Adipocyte (in vitro differentiated cells): ENCODE data around the gene PIP4P1.

Experiments used
- DNase-seq: peaks from one replicate; pipeline ENCODE4 v3.0.0-alpha.2; 2015; ENCODE audit warnings: low read depth
- H3K27me3 ChIP-seq: replicated peaks from 2 replicates; pipeline ENCODE4 v1.7.0; 2013; ENCODE audit warnings: mild to moderate bottlenecking, low read length, moderate library complexity; ENCODE audit not compliant: control insufficient read depth, insufficient read depth
- H3K36me3 ChIP-seq: 2 replicates; pipeline ENCODE4 v1.7.0; 2013; ENCODE audit warnings: low read length, mild to moderate bottlenecking, moderate library complexity; ENCODE audit not compliant: control insufficient read depth, insufficient read depth, severe bottlenecking
- H3K4me1 ChIP-seq: 2 replicates; pipeline ENCODE4 v1.7.0; 2013; ENCODE audit warnings: mild to moderate bottlenecking, low read length, moderate library complexity; ENCODE audit not compliant: control insufficient read depth, insufficient read depth
- H3K4me3 ChIP-seq: 2 replicates; pipeline ENCODE4 v1.7.0; 2013; ENCODE audit warnings: mild to moderate bottlenecking, low read length, moderate library complexity
- H3K9ac ChIP-seq: 2 replicates; pipeline ENCODE4 v1.7.0; 2013; ENCODE audit warnings: mild to moderate bottlenecking, low read length, moderate library complexity
- H3K9me3 ChIP-seq: 2 replicates; pipeline ENCODE4 v1.7.0; 2013; ENCODE audit warnings: mild to moderate bottlenecking, low read length, moderate library complexity; ENCODE audit not compliant: control insufficient read depth

PIP4P1 gene

GRCh38 chr14:20493634-20494033 is 32.4 kb upstream of the PIP4P1 start:
- Histone ChIP-seq H3K27me3 (no peaks in the 10 kb centered on the region), H3K36me3 (no peaks in the 10 kb centered on the region), H3K9ac (no peak overlapping the region), H3K4me3 (no peak overlapping the region), H3K9me3 (no peaks in the 10 kb centered on the region), H3K4me1 (peaks cover 22% of the 10 kb centered on the region)
- no peak for DNase-seq

- peaks cover 22% of the 10 kb centered on the region for H3K4me1 ChIP-seq
- no peaks in the 10 kb centered on the region for H3K36me3 ChIP-seq
- no peak for DNase-seq
- H3K9me3 ChIP-seq, result no peaks in the 10 kb centered on the region
- no peaks in the 10 kb centered on the region for H3K27me3 ChIP-seq
- no peak overlapping the region for H3K9ac ChIP-seq
- no peak overlapping the region for H3K4me3 ChIP-seq
Measured at GRCh38 chr14:20492486-20492885, 31.3 kb upstream of the PIP4P1 start.

GRCh38 chr14:20490563-20490962 is 29.3 kb upstream of the PIP4P1 start:
- H3K4me3 ChIP-seq, result no peak overlapping the region
- H3K27me3 ChIP-seq, result no peaks in the 10 kb centered on the region
- H3K9me3 ChIP-seq, result no peaks in the 10 kb centered on the region
- H3K36me3 ChIP-seq, result no peaks in the 10 kb centered on the region
- H3K9ac ChIP-seq, result no peak overlapping the region
- DNase-seq, result no peak
- peaks cover 19% of the 10 kb centered on the region for H3K4me1 ChIP-seq

GRCh38 chr14:20489093-20489994 is 28.1 kb upstream of the PIP4P1 start:
- no peaks in the 10 kb centered on the region for H3K9me3 ChIP-seq
- H3K27me3 ChIP-seq, result no peaks in the 10 kb centered on the region
- H3K4me1 ChIP-seq, result peaks cover 12% of the 10 kb centered on the region
- no peaks in the 10 kb centered on the region for H3K36me3 ChIP-seq
- DNase-seq, result peak; percentile 45
- H3K9ac ChIP-seq, result no peak overlapping the region
- peak overlapping the region; percentile 3 for H3K4me3 ChIP-seq

GRCh38 chr14:20487396-20487725 is 26.1 kb upstream of the PIP4P1 start:
- Histone ChIP-seq H3K27me3 (no peaks in the 10 kb centered on the region), H3K4me3 (no peak overlapping the region), H3K9ac (no peak overlapping the region), H3K36me3 (no peaks in the 10 kb centered on the region), H3K4me1 (peaks cover 12% of the 10 kb centered on the region), H3K9me3 (no peaks in the 10 kb centered on the region)
- DNase-seq, result no peak

GRCh38 chr14:20486684-20487395 is 25.6 kb upstream of the PIP4P1 start:
- Histone ChIP-seq H3K27me3 (no peaks in the 10 kb centered on the region), H3K36me3 (no peaks in the 10 kb centered on the region), H3K9ac (no peak overlapping the region), H3K4me3 (no peak overlapping the region), H3K9me3 (no peaks in the 10 kb centered on the region), H3K4me1 (peaks cover 12% of the 10 kb centered on the region)
- DNase-seq, result no peak

GRCh38 chr14:20485900-20486299 is 24.7 kb upstream of the PIP4P1 start:
- DNase-seq, result no peak
- peaks cover 12% of the 10 kb centered on the region for H3K4me1 ChIP-seq
- H3K9me3 ChIP-seq, result no peaks in the 10 kb centered on the region
- no peaks in the 10 kb centered on the region for H3K27me3 ChIP-seq
- no peaks in the 10 kb centered on the region for H3K36me3 ChIP-seq
- H3K9ac ChIP-seq, result no peak overlapping the region
- no peak overlapping the region for H3K4me3 ChIP-seq

DNA sequence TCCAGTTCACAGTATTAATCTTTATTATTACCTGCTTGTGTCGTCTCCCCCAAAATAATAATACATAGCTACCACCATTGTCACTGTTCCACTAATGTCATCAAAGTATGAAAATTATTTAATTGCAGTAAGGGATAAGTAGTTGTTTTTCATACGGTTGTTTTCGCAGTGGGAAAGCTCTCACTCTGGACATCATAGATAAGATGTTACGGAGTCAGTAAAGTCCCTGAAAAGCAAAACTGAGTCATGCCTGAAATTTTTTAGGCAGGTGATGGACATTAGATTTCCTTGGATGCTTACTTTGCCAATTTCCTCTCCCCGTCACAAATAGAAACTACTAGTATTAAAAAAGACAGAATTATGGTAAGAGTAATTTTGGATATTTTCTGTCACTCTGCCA is 21.1 kb upstream of the PIP4P1 start:
- Histone ChIP-seq H3K4me3 (no peak overlapping the region), H3K9ac (no peak overlapping the region), H3K9me3 (no peaks in the 10 kb centered on the region), H3K4me1 (peaks cover 4% of the 10 kb centered on the region), H3K36me3 (peaks cover 13% of the 10 kb centered on the region), H3K27me3 (no peaks in the 10 kb centered on the region)
- DNase-seq, result no peak

DNA sequence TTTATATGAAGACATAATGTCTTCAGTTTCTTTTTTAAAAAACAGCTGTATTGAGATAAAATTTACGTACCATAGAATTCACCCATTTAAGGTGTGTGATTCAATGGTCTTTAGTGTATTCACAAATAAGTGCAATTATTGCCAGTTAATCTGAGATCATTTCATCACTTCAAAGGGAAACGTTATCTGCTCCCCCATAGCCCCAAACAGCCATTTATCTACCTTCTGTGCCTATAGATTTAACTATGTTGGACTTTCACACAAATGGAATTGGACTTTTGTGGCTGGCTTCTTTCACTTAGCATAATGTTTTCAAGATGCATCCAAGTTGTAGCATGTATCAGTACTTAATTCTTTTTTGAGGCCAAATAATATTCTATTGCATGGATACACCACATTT is 17.7 kb upstream of the PIP4P1 start:
- DNase-seq, result no peak
- Histone ChIP-seq H3K4me1 (peaks cover 8% of the 10 kb centered on the region), H3K4me3 (no peak overlapping the region), H3K27me3 (no peaks in the 10 kb centered on the region), H3K36me3 (peaks cover 48% of the 10 kb centered on the region), H3K9me3 (no peaks in the 10 kb centered on the region), H3K9ac (no peak overlapping the region)

- no peaks in the 10 kb centered on the region for H3K27me3 ChIP-seq
- H3K36me3 ChIP-seq, result peaks cover 63% of the 10 kb centered on the region
- no peak overlapping the region for H3K9ac ChIP-seq
- DNase-seq, result peak; percentile 64
- peaks cover 8% of the 10 kb centered on the region for H3K4me1 ChIP-seq
- H3K9me3 ChIP-seq, result no peaks in the 10 kb centered on the region
- no peak overlapping the region for H3K4me3 ChIP-seq
Measured at GRCh38 chr14:20477211-20477876, 16.1 kb upstream of the PIP4P1 start.

DNA sequence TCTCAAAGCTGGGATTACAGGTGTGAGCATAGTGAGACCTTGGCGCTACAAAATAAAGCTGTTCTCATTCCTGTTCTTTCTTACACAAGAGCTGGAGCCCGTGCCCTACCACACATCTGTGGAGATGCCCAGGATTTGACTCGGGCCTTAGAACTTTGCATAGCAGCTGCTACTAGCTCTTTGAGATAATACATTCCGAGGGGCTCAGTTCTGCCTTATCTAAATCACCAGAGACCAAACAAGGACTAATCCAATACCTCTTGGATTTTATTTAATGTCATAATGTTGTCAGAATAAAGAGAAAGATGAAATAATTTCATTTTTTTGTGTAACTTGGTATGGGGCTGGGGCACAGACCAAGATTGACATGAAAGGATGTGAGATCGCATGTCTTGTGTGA is 15.5 kb upstream of the PIP4P1 start:
- no peak overlapping the region for H3K4me3 ChIP-seq
- peaks cover 64% of the 10 kb centered on the region for H3K36me3 ChIP-seq
- no peaks in the 10 kb centered on the region for H3K9me3 ChIP-seq
- no peaks in the 10 kb centered on the region for H3K27me3 ChIP-seq
- DNase-seq, result no peak
- no peak overlapping the region for H3K9ac ChIP-seq
- peaks cover 8% of the 10 kb centered on the region for H3K4me1 ChIP-seq
